Muscle layer of duodenum (tissue), 2 donors: ENCODE measurements around the gene RPL12.

Source experiments
- H3K27ac ChIP-seq: one replicate; pipeline ENCODE4 v1.7.0; 2013; ENCODE audit warnings: mild to moderate bottlenecking, low read length
- H3K27me3 ChIP-seq: one replicate; pipeline ENCODE4 v1.7.0; 2013; ENCODE audit warnings: low read depth, mild to moderate bottlenecking, control low read depth, low read length
- H3K36me3 ChIP-seq, 2 donors: one replicate each; pipeline ENCODE4 v1.7.0; 2013; ENCODE audit warnings: low read length in 2 of 2, control low read depth in 1 of 2, mild to moderate bottlenecking in 1 of 2; ENCODE audit not compliant: insufficient read depth in 2 of 2, control insufficient read depth in 1 of 2
- H3K4me1 ChIP-seq, 2 donors: one replicate each; pipeline ENCODE4 v1.7.0; 2013; ENCODE audit warnings: low read length in 2 of 2, mild to moderate bottlenecking in 2 of 2, control low read depth in 1 of 2, moderate library complexity in 1 of 2; ENCODE audit not compliant: insufficient read depth in 2 of 2, control insufficient read depth in 1 of 2
- H3K4me3 ChIP-seq, 2 donors: one replicate each; pipeline ENCODE4 v1.7.0; 2013; ENCODE audit warnings: low read length in 2 of 2, low read depth in 1 of 2, mild to moderate bottlenecking in 1 of 2
- H3K9me3 ChIP-seq, 2 donors: one replicate each; pipeline ENCODE4 v1.7.0; 2013; ENCODE audit warnings: low read length in 2 of 2, control low read depth in 1 of 2, mild to moderate bottlenecking in 1 of 2; ENCODE audit not compliant: control insufficient read depth in 1 of 2
- donor health status: healthy.

RPL12 gene

GRCh38 chr9:127449332-127449966, 1.8 kb downstream of the RPL12 start:
- Histone ChIP-seq H3K27ac (peak overlapping the region; percentile 95), H3K4me3 (peak overlapping the region; percentile 72 to 89), H3K9me3 (no peaks in the 10 kb centered on the region), H3K27me3 (no peaks in the 10 kb centered on the region), H3K4me1 (peaks cover 17 to 27% of the 10 kb centered on the region in 2 donors), H3K36me3 (peaks cover 50 to 56% of the 10 kb centered on the region in 2 donors)

GRCh38 chr9:127448112-127448805, 2.9 kb downstream of the RPL12 start:
- H3K9me3 ChIP-seq, result no peaks in the 10 kb centered on the region
- H3K27me3 ChIP-seq, result no peaks in the 10 kb centered on the region
- H3K36me3 ChIP-seq, result peaks cover 56 to 63% of the 10 kb centered on the region in 2 donors
- peaks cover 17 to 27% of the 10 kb centered on the region in 2 donors for H3K4me1 ChIP-seq
- H3K27ac ChIP-seq, result no peak overlapping the region
- no peak overlapping the region for H3K4me3 ChIP-seq

- Histone ChIP-seq H3K4me1 (peaks cover 15 to 21% of the 10 kb centered on the region in 2 donors), H3K27ac (no peak overlapping the region), H3K4me3 (no peak overlapping the region), H3K9me3 (no peaks in the 10 kb centered on the region), H3K36me3 (peaks cover 56 to 69% of the 10 kb centered on the region in 2 donors), H3K27me3 (no peaks in the 10 kb centered on the region)
These were observed 3.6 kb downstream of the RPL12 start for GRCh38 chr9:127447416-127448111.

- Histone ChIP-seq H3K36me3 (peaks cover 56 to 73% of the 10 kb centered on the region in 2 donors), H3K4me1 (peaks cover 9 to 17% of the 10 kb centered on the region in 2 donors), H3K9me3 (no peaks in the 10 kb centered on the region), H3K27ac (no peak overlapping the region), H3K4me3 (no peak overlapping the region), H3K27me3 (no peaks in the 10 kb centered on the region)
These were observed 4.3 kb downstream of the RPL12 start for GRCh38 chr9:127446713-127447415.

- H3K27me3 ChIP-seq, result no peaks in the 10 kb centered on the region
- H3K4me1 ChIP-seq, result peaks cover 9 to 17% of the 10 kb centered on the region in 2 donors
- H3K36me3 ChIP-seq, result peaks cover 59 to 76% of the 10 kb centered on the region in 2 donors
- no peak overlapping the region for H3K4me3 ChIP-seq
- no peaks in the 10 kb centered on the region for H3K9me3 ChIP-seq
- no peak overlapping the region for H3K27ac ChIP-seq
These were observed 5.1 kb downstream of the RPL12 start for GRCh38 chr9:127445851-127446712.

GRCh38 chr9:127444921-127445850, 6.0 kb downstream of the RPL12 start:
- H3K36me3 ChIP-seq, result peaks cover 68 to 85% of the 10 kb centered on the region in 2 donors
- no peak overlapping the region for H3K27ac ChIP-seq
- peaks cover 9 to 15% of the 10 kb centered on the region in 2 donors for H3K4me1 ChIP-seq
- H3K9me3 ChIP-seq, result no peaks in the 10 kb centered on the region
- H3K4me3 ChIP-seq, result no peak overlapping the region
- H3K27me3 ChIP-seq, result no peaks in the 10 kb centered on the region

- H3K36me3 ChIP-seq, result peaks cover 70 to 82% of the 10 kb centered on the region in 2 donors
- H3K27ac ChIP-seq, result no peak overlapping the region
These were observed 6.8 kb downstream of the RPL12 start for GRCh38 chr9:127444283-127444920.

GRCh38 chr9:127438394-127438793, 12.8 kb downstream of the RPL12 start:
- Histone ChIP-seq H3K36me3 (peaks cover 73 to 83% of the 10 kb centered on the region in 2 donors), H3K9me3 (no peaks in the 10 kb centered on the region), H3K4me3 (no peak overlapping the region), H3K27me3 (no peaks in the 10 kb centered on the region), H3K27ac (no peak overlapping the region), H3K4me1 (no peaks in the 10 kb centered on the region)

More at GRCh38 chr9:127444283-127444920, 6.8 kb downstream of the RPL12 start:
- Histone ChIP-seq H3K9me3 (no peaks in the 10 kb centered on the region), H3K4me3 (no peak overlapping the region), H3K27me3 (no peaks in the 10 kb centered on the region), H3K4me1 (peaks cover 2 to 7% of the 10 kb centered on the region in 2 donors)

GRCh38 chr9:127437497-127438264, 13.5 kb downstream of the RPL12 start:
- Histone ChIP-seq H3K9me3 (no peaks in the 10 kb centered on the region), H3K27me3 (no peaks in the 10 kb centered on the region), H3K36me3 (peaks cover 78 to 83% of the 10 kb centered on the region in 2 donors), H3K27ac (no peak overlapping the region), H3K4me1 (no peaks in the 10 kb centered on the region), H3K4me3 (no peak overlapping the region)
